CD14-positive monocyte (primary cell): Measurements from ENCODE around the gene LRRC74A. TPM values are rescaled to one million over a fixed set of nuclear protein-coding genes. Genes with fewer than 3 reads are reported as not detected.

Source experiments
- DNase-seq, 3 donors: peaks; one replicate each; pipeline ENCODE4 v3.0.0-alpha.2; 2011 to 2022
- H2AFZ ChIP-seq: 2 replicates; pipeline ENCODE4 v1.6.0; 2012; ENCODE audit warnings: mild to moderate bottlenecking, low read depth, low read length, inconsistent platforms; ENCODE audit not compliant: insufficient read depth, poor library complexity, severe bottlenecking
- H3K27ac ChIP-seq, 2 donors: 1 replicate in 1 of 2; 2 replicates in 1 of 2; pipeline ENCODE4 v1.5.1; 2012 to 2013; ENCODE audit warnings: low read length in 2 of 2, control low read depth in 1 of 2, inconsistent platforms in 1 of 2, low read depth in 1 of 2, mild to moderate bottlenecking in 1 of 2
- H3K27me3 ChIP-seq, 2 donors: one replicate each; pipeline versions ENCODE4 v1.6.0 to v1.6.1; 2011 to 2013; ENCODE audit warnings: low read length in 2 of 2; ENCODE audit not compliant: control insufficient read depth in 2 of 2, insufficient read depth in 2 of 2
- H3K36me3 ChIP-seq, 2 donors: replicated peaks in 1 of 2; 1 replicate in 1 of 2; 2 replicates in 1 of 2; pipeline versions ENCODE4 v1.5.1 to v1.6.1; 2012 to 2013; ENCODE audit warnings: low read length in 2 of 2, control low read depth in 1 of 2, inconsistent platforms in 1 of 2, mild to moderate bottlenecking in 1 of 2; ENCODE audit not compliant: insufficient read depth in 2 of 2, control insufficient read depth in 1 of 2
- H3K4me1 ChIP-seq, 2 donors: 1 replicate in 1 of 2; 2 replicates in 1 of 2; pipeline versions ENCODE4 v1.5.1 to v1.6.1; 2012 to 2013; ENCODE audit warnings: low read length in 2 of 2, control low read depth in 1 of 2, inconsistent platforms in 1 of 2, mild to moderate bottlenecking in 1 of 2, moderate library complexity in 1 of 2; ENCODE audit not compliant: insufficient read depth in 2 of 2, control insufficient read depth in 1 of 2
- H3K4me2 ChIP-seq: replicated peaks from 2 replicates; pipeline ENCODE3; 2012; ENCODE audit warnings: low read length, moderate library complexity, mild to moderate bottlenecking; ENCODE audit not compliant: poor library complexity, severe bottlenecking; ENCODE audit errors: extremely low read depth
- H3K4me3 ChIP-seq, 3 experiments: fragments of 200-600 bp in 1 of 3; sonication (generic) in 1 of 3; replicated peaks in 1 of 3; 1 replicate in 2 of 3; 2 replicates in 1 of 3; pipeline ENCODE4 v1.5.1; 2011 to 2013; ENCODE audit warnings: low read length in 3 of 3, mild to moderate bottlenecking in 3 of 3, control low read depth in 2 of 3, low read depth in 2 of 3, inconsistent platforms in 1 of 3, moderate library complexity in 1 of 3
- H3K79me2 ChIP-seq: 2 replicates; pipeline ENCODE4 v1.6.0; 2012; ENCODE audit warnings: mild to moderate bottlenecking, control low read depth, inconsistent platforms, low read length, moderate library complexity; ENCODE audit not compliant: insufficient read depth
- H3K9ac ChIP-seq: 2 replicates; pipeline ENCODE4 v1.6.0; 2017; ENCODE audit warnings: low read length, mild to moderate bottlenecking; ENCODE audit not compliant: insufficient read depth, poor library complexity, severe bottlenecking
- H3K9me3 ChIP-seq, 2 donors: replicated peaks in 1 of 2; 1 replicate in 1 of 2; 2 replicates in 1 of 2; pipeline versions ENCODE4 v1.5.1 to v1.6.1; 2012 to 2013; ENCODE audit warnings: low read length in 2 of 2, control low read depth in 1 of 2; ENCODE audit not compliant: control insufficient read depth in 1 of 2, insufficient read depth in 1 of 2
- H4K20me1 ChIP-seq: 2 replicates; pipeline ENCODE4 v1.6.0; 2012; ENCODE audit warnings: mild to moderate bottlenecking, low read length, control low read depth, moderate library complexity; ENCODE audit not compliant: insufficient read depth
- H3K27ac Mint-ChIP-seq, 7 donors: one replicate each; pipeline ENCODE4 v1.8.0; 2020; ENCODE audit warnings: mild to moderate bottlenecking in 7 of 7, mixed read lengths in 7 of 7, moderate library complexity in 6 of 7, inconsistent platforms in 2 of 7
- H3K27me3 Mint-ChIP-seq, 3 donors: one replicate each; pipeline ENCODE4 v1.8.0; 2021 to 2022; ENCODE audit warnings: low read depth in 3 of 3, mild to moderate bottlenecking in 3 of 3, mixed read lengths in 3 of 3, moderate library complexity in 3 of 3, inconsistent platforms in 1 of 3
- H3K36me3 Mint-ChIP-seq, 2 donors: one replicate each; pipeline ENCODE4 v1.8.0; 2020; ENCODE audit warnings: mixed read lengths in 2 of 2, inconsistent platforms in 1 of 2, mild to moderate bottlenecking in 1 of 2
- H3K4me1 Mint-ChIP-seq: one replicate; pipeline ENCODE4 v1.8.0; 2020; ENCODE audit warnings: mild to moderate bottlenecking, mixed read lengths
- H3K4me3 Mint-ChIP-seq, 2 donors: one replicate each; pipeline ENCODE4 v1.8.0; 2020; ENCODE audit warnings: mild to moderate bottlenecking in 2 of 2, mixed read lengths in 2 of 2, moderate library complexity in 1 of 2
- H3K9me3 Mint-ChIP-seq, 7 donors: one replicate each; pipeline ENCODE4 v1.8.0; 2020 to 2022; ENCODE audit warnings: mixed read lengths in 7 of 7, mild to moderate bottlenecking in 6 of 7, moderate library complexity in 6 of 7, inconsistent platforms in 2 of 7
- WGBS: methylation state at CpG from one replicate; pipeline ENCODE4 v1.1.5; 2013; ENCODE audit warnings: missing lambda C conversion rate; ENCODE audit not compliant: insufficient coverage; 5-methylcytosine and 5-hydroxymethylcytosine counted together
- intact Hi-C, 2 donors: fragments of 100-400 bp; cut with micrococcal nuclease; formaldehyde crosslinking; loops; one replicate each; pipeline versions ENCODE4 v1.15.0 to v1.15.1; 2023
- polyA plus RNA-seq, 3 donors: library from polyadenylated mRNA; depleted of rRNA in 1 of 3; unstranded in 2 of 3; stranded (reverse) in 1 of 3; fragments of 300-500 nt in 2 of 3; fragments of >200 nt in 1 of 3; fragmentation: Illumina TruSeq in 2 of 3; gene quantifications; 1 replicate in 2 of 3; 2 replicates in 1 of 3; pipeline ENCODE4 v1.2.3, GENCODE V29; 2012 to 2021
- TF ChIP-seq, protein P1 (sequence below): fragments of 200-600 bp; IDR thresholded peaks from one replicate; pipeline ENCODE4 v1.8.0; 2022; ENCODE audit warnings: antibody characterized with exemption, mild to moderate bottlenecking

Gene LRRC74A
- polyA plus RNA-seq, 3 donors = 0.24 TPM; not detected in 2

DNA sequence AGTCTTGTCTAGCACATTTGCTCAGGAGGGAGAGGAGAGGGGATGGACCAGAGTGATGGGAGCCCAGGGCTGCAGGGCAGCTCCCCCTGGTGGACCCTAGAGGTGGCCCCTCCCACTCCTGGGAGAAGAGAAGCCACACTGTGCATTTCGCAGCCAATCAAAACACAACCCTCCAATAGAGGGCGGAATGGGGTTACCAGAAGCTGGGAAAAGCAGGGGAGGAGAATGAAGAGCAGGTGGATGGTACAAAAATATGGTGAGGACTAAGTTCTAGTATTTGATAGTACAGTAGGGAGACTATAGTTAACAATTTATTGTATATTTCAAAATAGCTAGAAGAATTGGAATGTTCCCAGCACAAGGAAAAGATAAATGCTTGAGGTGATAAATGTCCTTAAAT lies 41.3 kb upstream of the LRRC74A start:
- WGBS = no CpG with 5 or more reads among the region's 2 CpGs
- Histone ChIP-seq H2AFZ (no peak overlapping the region), H3K36me3 (peaks cover 61 to 82% of the 10 kb centered on the region in 2 donors), H3K4me1 (peaks cover 10 to 12% of the 10 kb centered on the region in 2 donors), H4K20me1 (no peaks in the 10 kb centered on the region), H3K9ac (no peak overlapping the region), H3K4me3 (no peak overlapping the region), H3K79me2 (no peaks in the 10 kb centered on the region), H3K27me3 (no peaks in the 10 kb centered on the region), H3K4me2 (no peak overlapping the region), H3K9me3 (no peaks in the 10 kb centered on the region), H3K27ac (no peak overlapping the region)
- no peak overlapping the region for H3K4me3 Mint-ChIP-seq
- TF ChIP-seq, protein P1, sequence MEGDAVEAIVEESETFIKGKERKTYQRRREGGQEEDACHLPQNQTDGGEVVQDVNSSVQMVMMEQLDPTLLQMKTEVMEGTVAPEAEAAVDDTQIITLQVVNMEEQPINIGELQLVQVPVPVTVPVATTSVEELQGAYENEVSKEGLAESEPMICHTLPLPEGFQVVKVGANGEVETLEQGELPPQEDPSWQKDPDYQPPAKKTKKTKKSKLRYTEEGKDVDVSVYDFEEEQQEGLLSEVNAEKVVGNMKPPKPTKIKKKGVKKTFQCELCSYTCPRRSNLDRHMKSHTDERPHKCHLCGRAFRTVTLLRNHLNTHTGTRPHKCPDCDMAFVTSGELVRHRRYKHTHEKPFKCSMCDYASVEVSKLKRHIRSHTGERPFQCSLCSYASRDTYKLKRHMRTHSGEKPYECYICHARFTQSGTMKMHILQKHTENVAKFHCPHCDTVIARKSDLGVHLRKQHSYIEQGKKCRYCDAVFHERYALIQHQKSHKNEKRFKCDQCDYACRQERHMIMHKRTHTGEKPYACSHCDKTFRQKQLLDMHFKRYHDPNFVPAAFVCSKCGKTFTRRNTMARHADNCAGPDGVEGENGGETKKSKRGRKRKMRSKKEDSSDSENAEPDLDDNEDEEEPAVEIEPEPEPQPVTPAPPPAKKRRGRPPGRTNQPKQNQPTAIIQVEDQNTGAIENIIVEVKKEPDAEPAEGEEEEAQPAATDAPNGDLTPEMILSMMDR = peak; percentile 93
- peaks cover 71 to 94% of the 10 kb centered on the region in 2 donors for H3K36me3 Mint-ChIP-seq
- intact Hi-C loops = loop anchor here (1.0 to 2.0 kb wide), 2 partner anchors 74 kb away; no protein-coding TSS in a partner anchor
- H3K4me1 Mint-ChIP-seq = peaks cover 33% of the 10 kb centered on the region
- no peaks in the 10 kb centered on the region for H3K9me3 Mint-ChIP-seq
- peak overlapping the region in 4 of 7 donors; percentile 47 to 75 (median 52) for H3K27ac Mint-ChIP-seq
- peak; percentile 80 to 88 (median 83) for DNase-seq
- H3K27me3 Mint-ChIP-seq = no peaks in the 10 kb centered on the region

DNA sequence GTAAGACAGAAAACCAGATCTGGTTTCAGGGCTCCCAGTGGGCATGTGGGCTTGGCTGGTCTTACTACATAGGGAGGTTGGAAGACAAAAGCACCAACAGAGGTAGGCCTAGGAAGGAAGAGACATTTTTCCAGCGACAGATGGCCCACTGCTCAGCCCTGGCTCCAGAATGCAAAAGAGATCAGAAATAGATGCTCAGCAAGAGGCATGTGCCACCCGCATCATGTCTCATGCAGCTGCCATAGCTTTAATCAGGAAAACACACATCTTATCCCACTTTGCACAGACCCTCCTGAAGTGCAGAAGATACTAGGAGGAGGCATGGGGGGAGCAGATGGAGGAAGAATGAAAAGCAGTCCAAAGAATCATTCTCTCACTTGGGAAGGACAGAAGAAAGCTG lies 39.6 kb upstream of the LRRC74A start:
- H3K4me2 ChIP-seq = no peak overlapping the region
- H4K20me1 ChIP-seq = no peaks in the 10 kb centered on the region
- H3K4me3 ChIP-seq = no peak overlapping the region
- H3K36me3 Mint-ChIP-seq = peaks cover 72 to 94% of the 10 kb centered on the region in 2 donors
- H3K36me3 ChIP-seq = peaks cover 67 to 82% of the 10 kb centered on the region in 2 donors
- no peak for DNase-seq
- H3K4me3 Mint-ChIP-seq = no peak overlapping the region
- H3K4me1 ChIP-seq = peaks cover 10 to 12% of the 10 kb centered on the region in 2 donors
- H3K27ac Mint-ChIP-seq = peak overlapping the region in 1 of 7 donors; percentile 20
- H3K4me1 Mint-ChIP-seq = peaks cover 31% of the 10 kb centered on the region
- WGBS = 83% methylated on average over 1 of the region's 2 CpGs
- intact Hi-C loops = no loop called here
- no peaks in the 10 kb centered on the region for H3K27me3 Mint-ChIP-seq
- H3K27ac ChIP-seq = no peak overlapping the region
- TF ChIP-seq, protein P1 = no peak
- H3K9me3 ChIP-seq = no peaks in the 10 kb centered on the region
- H2AFZ ChIP-seq = no peak overlapping the region
- no peaks in the 10 kb centered on the region for H3K27me3 ChIP-seq
- H3K9me3 Mint-ChIP-seq = no peaks in the 10 kb centered on the region
- no peaks in the 10 kb centered on the region for H3K79me2 ChIP-seq
- H3K9ac ChIP-seq = no peak overlapping the region
